Right renal cortex interstitium (tissue), 3 donors: Measurements from ENCODE around the gene HORMAD2. TPM values are rescaled to one million over a fixed set of nuclear protein-coding genes. Genes with fewer than 3 reads are reported as not detected.
"Not testable (repeated sequence)": the region's sequence is repeated elsewhere in the genome, so short reads cannot be mapped to it uniquely, and the experiment has no call there.

Experiments
- DNase-seq, 3 donors: peaks; one replicate each; pipeline ENCODE4 v3.0.0-alpha.2; 2013; ENCODE audit warnings: low read depth in 3 of 3, low spot score in 2 of 3
- polyA plus RNA-seq, 3 donors: library from polyadenylated mRNA; unstranded; fragments of 120-200 nt; gene quantifications; one replicate each; pipeline ENCODE4 v1.2.1, GENCODE V29; 2013; ENCODE audit not compliant: insufficient read length in 3 of 3

Gene HORMAD2
- polyA plus RNA-seq, 3 donors: 0.06 to 0.39 (median 0.35) TPM

DNA sequence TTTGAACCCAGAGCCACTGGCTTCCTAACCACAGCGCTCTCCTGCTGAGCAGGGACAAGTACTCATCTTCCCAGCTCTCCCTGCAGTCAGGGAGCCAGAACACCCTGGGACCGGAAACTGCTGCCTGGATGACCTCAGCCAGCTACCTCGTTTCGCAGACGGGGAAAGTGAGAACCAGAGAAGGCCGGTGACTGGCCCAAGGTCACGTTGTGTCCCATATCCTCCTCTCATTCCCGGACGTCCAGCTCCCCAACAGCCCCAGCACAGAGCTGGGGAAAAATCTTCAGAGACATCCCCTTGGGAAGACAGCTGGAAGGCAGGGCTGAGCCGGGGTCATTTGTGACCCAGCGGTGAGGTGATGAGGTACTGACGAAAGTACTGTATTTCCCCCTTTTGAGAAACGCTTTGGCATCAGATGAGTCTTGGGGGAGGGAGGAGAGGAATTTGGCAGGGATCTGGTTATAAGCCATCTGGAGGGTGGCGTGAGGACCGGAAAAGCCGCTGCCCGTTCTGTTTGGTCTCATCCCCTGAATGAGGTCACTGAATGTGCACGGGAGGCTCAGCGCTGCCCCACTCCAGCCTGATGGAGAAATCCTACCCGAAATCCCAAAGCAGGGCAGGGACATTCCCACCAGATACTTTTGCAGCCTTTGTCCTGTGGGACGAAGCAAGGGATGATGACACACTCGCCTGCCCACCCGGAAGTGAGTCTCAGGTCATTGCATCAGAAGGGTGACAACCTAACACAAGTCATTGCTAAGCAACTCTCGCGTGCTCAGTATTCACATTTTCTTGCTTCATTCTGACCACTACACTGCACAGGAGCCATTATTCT lies 125.2 kb downstream of the HORMAD2 start:
- DNase-seq: no peak

DNA sequence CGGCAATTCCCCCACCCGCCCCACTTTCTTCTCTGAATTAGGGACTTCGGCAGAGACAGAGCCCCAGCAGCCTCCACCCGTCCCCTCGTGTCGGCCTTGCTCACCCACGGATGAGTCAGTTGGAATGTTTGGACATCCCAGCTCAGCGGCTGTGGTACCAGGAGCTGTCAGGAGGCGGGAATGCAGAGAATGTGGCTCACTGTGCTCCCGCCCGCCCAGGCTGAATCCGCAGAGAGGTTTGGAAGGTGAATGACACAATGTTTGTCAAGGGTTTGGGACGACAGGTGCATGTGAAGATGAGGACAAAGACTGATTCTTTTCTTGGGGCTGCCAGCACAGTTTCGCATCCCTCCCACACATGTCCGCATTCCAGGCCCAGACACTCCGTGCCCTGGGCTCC lies 126.7 kb downstream of the HORMAD2 start:
- no peak for DNase-seq

DNA sequence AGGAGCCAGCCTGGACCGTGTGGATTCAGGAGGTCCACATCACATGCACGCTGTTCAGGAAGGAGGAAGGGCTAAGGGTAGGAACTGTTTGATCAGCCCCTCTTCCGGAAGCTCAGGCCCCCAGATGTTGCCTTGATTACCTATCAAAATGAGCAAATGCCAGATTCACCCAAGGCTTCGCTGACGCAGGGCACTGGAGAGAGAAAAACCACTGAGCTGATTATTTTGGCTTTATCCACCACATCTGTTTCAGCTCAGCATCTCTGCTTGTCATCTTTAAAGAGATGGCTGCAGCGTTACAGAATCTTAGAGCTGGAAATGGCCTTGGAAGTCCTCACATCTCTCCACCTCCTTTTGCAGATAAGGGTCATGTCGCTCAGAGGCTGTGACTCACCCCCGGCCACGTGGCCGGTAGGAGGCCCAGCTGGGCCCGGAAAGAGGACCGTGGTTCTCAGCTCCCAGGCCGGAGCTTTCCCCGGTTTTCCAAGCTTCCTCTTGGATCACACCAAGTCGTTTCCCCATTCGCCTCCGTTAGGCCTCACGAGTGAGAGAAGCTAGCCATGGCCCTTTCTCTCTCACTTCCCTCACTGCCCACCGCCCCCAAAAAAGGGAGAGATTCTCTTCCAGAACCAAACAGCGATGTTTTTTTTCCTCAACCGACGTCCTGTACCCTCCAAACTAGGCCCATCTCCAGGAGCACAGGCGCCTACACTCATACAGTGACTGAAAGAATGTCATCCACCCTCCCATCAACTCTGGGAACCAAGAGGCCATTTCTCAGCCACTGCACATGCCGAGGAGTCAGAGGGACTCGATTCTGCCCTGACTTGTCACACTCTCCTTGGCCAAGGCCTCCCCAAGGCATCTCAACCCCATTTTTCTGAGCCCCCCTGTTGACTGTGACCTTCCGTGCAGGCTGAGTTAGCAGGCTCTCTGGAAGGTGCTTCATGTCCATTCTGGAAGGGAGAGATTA lies 128.7 kb downstream of the HORMAD2 start:
- no peak for DNase-seq

DNA sequence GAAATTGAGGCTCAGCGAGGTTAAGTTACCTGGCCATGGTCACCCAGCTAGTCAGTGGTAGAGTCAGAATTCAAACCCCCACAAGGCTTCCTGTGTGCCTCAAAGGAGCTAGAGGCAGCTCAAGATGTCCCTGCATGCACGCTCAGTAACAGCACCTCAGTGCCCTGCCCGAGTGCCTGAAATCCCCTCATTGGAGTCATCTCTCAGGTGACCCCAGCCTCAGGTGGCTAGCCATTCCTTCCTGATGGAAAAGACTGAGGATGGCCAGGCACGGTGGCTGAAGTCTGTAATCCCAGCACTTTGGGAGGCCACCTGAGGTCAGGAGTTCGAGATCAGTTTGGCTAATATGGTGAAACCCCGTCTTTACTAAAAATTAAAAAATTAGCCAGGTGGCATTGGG lies 129.4 kb downstream of the HORMAD2 start:
- DNase-seq: no peak

DNA sequence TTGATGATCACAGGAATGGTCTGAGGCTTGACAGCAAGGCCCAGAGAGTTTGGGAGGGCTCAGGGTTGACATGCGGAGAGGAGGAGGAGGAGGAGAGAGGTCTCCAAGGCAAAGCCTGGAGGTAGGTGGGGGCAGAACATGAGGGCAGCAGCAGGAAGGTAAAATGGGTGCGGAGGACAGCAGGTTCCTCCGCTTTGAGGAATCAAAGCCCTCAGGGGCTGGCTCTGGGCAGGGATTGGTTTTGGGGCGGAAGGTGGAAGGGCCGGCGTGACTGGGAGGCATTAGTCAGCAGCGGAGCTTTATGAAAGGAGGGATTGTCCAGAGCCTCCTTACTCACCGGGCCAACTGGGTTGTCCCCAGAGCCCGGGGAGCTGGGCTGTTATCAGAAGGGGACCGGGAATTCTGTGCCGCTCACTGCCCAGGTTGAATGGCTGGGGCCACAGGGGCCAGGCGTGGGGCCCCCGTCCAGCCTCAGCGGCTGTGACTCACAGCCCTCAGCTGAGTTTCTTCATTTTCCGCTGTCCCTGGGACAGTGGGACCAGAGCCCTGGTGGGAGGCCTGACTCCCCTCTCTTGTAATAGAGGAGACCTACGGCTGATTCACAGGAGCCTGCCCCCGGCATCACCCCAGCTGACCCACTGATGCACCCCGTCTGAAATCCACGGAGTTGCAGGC lies 130.1 kb downstream of the HORMAD2 start:
- DNase-seq: no peak

DNA sequence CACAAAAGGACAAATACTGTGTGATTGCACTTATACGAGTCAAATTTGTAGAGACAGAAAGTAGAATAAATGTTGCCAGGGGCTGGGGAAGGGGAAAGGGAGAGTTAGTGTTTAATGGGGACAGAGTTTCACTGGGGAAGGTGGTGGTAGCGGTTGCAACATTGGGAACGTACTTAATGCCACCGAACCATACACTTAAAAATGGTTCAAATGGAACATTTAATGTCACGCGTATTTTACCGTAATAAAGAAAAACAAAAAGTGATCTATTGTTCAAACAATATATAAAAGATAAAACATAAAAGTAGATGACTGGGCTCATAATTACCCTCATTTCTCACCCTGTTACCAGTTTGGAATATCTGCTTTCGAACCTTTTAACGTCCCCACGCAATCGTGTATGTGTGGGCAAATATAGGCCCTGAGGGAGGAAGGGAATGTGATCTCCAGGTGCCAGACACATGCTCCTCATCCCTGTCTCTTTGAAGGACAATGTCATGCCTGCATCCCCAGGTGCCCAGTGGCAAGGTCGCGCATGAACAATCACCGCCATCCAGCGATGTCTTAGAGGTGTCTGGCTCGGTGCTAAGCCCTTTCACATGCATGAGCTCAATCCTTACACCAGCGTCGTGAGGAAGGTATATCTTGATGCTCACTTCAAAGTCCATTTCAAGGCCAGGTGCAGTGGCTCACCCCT lies 131.0 kb downstream of the HORMAD2 start:
- DNase-seq: no peak

DNA sequence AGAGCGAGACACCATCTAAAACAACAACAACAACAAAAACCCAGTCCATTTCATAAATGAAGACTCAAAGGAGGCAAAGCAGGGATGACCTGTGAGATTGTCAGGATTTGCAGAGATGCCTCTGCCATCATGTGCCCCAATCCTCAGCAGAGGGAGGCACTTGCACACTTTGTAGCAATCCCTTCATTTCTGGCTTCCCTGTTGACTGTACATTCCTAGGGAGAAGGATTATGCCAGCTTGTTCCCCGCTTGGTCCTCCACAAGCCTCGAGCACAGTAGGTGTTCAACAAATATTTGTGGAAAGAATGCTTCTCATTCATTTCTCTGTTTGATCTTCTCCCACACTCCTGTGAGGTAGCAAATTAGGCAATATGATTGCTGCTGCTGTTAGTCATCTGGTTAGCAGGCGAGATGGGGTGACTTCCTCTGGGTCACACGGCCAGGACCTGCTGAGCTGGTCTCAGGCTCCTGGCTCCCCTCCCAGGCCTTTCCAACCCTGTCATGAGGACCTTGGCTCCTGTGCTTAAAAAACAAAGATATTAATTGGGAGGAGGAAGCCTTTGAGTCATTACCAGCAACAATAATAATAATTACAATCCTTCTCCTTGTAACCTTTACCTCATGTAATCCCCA lies 132.2 kb downstream of the HORMAD2 start:
- DNase-seq: no peak

- DNase-seq: no peak
Measured at GRCh38 chr22:30212996-30213441, 132.8 kb downstream of the HORMAD2 start.

DNA sequence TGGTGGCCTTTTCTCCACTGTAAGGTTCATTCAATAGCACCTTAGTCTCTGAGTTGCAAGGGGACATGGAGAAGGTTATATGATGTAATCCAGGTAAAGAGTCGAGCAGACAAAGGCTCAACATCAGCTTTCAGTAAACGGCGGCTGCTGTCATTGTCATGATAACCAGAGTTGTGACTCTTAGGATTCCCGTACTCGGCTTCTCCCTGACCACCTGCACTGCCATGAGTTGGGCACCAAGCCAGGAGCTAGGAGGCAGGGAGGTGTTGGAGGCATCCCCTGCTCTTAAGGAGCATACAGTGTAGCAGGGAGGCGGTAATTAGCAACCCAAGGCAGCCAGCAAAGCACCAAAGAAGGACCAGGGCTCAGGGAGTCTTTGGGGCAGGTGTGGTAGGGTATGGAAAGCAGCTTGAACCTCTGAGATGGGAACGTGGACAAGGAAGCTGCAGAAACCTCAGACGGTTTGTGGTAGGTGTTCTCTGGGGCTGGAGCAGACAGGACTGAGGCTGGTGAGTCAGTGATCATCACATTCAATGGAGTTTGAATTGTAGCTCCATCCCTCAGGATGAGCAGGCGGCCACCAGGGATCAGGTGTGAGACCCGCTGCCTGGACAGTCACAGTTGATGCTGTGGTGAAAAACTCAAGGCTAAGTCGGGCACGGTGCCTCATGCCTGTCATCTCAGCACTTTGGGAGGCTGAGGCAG lies 134.6 kb downstream of the HORMAD2 start:
- no peak for DNase-seq

GRCh38 chr22:30216272-30216671 lies 136.0 kb downstream of the HORMAD2 start:
- not testable (repeated sequence) for DNase-seq

- no peak for DNase-seq
Measured at GRCh38 chr22:30216710-30217109, 136.4 kb downstream of the HORMAD2 start.

GRCh38 chr22:30217698-30218560 lies 137.7 kb downstream of the HORMAD2 start:
- DNase-seq: no peak

DNA sequence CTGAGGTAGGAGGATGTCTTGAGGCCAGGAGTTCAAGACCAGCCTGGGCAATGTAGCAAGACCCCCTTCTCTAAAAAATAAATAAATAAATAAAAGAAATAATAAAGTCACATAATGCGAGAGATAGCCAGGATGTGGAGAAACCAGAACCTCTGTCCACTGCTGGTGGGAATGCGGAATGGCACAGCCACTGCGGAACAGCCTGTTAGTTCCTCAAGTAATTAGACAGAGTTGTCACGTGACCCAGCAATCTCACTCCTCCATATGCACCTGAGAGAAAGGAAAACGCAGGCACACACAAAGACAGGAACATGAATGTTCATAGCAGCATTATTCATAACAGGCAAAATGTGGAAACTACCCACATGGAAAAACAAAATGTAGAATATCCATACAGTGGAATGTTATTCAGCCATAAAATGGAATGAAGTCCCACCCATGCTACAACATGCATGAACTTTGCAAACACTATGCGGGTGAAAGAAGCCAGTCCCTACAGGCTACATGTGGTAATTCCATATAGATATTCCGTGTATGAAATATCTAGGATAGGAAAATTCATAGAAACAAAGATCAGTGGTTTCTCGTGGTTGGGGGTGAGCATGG lies 138.9 kb downstream of the HORMAD2 start:
- DNase-seq: no peak

DNA sequence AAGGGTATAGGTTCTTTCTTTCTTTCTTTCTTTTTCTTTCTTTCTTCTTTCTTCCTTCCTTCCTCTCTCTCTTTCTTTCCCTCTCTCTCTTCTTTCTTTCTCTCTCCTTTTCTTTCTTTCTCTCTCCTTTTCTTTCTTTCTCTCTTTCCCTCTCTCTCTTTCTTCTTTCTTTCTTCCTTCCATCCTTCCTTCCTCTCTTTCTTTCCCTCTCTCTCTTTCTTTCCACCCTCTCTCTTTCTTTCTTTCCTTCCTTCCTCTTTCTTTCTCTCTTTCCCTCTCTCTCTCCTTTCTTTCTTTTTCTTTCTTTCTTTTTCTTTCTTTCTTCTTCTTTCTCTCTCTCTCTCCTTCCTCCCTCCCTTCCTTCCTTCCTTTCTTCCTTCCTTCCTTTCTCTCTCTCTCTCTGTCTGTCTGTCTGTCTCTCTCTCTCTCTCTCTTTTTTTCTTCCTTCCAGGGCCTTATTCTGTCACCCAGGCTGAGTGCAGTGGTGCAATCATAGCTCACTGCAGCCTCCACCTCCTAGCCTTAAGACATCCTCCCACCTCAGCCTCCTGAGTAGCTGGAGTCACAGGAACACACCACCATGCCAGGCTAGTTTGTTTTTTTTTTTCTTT lies 139.5 kb downstream of the HORMAD2 start:
- no peak for DNase-seq

DNA sequence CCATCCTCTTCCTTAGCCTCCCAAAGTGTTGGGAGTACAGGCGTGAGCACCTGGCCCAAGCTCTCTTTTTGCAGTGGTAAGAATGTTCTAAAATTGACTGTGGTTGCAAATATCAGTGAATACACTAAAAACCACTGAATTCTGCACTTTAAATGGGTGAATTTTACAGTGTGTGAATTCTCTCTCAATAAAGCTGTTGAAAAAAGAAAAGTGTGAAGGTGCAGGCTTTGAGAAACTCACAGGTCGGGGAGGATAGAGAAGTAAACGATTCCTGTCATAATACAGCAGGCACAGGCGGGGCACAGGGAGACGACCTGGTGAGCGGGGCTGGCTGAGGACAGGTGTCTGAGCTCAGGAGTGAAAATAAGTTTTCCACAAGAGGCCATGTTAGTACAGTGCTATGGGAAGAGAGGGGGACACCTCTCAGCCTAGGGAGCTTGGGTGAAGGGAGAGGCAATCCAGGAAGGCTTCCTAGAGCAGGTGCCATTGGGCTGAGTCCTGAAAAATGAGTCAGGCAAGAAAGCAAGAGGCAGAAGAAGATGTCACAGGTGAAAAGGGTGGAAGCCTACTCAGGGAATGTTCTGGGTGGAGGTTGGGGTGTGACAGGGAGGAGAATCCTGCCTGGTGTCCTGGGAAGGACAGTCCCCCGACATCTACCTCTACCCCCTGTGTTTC lies 140.2 kb downstream of the HORMAD2 start:
- DNase-seq: no peak

GRCh38 chr22:30221121-30221992 lies 141.1 kb downstream of the HORMAD2 start:
- DNase-seq: no peak
